ENCODE measurements around the gene MOB3B. TPM values are rescaled to one million over a fixed set of nuclear protein-coding genes. Genes with fewer than 3 reads are reported as not detected.

The MOB3B gene
- total RNA-seq, 1 donor, result under 0.01 TPM

DNA sequence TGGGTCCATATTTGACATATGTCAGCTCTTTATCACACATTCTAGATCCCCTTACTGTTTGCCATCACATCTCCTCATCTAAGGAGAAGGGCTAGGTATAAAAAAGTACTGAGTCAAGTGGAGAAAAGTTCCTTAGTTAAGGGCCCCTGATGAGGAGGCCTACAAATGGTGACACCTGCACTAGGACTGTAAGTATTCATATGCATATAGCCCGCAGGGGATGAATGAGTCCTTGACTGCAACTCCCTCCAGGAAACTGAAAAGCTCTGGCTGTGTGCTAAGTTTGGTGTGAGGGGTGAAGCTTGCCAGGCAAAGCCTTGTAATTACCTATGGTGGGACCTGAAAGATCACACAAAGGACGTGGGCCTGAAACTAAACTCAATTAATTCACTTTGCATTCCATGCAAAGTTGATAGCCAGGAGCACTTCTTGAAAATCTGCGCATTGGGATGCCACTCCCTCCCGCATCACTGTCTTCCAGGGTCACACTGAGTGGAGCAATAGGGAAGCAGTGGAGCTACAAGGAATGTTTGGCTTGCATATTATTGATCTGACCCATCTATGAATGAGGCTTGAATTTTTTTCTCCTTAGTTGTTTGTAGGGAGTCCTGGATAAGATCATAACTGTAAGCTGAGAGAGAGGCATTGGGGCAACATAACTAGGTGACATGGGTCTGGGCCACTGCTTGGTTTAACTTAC is 220.8 kb downstream of the MOB3B start:
- no peak for DNase-seq (ENCODE audit: insufficient read length, low spot score, missing footprints)
- Histone ChIP-seq H3K36me3 (ENCODE audit: insufficient read depth, low read length) (no peaks in the 10 kb centered on the region), H3K4me1 (ENCODE audit: insufficient read depth, low read length) (no peaks in the 10 kb centered on the region), H3K4me2 (ENCODE audit: insufficient read depth, low read length) (no peak overlapping the region), H3K27me3 (ENCODE audit: insufficient read depth, low read length) (peaks cover 3% of the 10 kb centered on the region), H4K20me1 (ENCODE audit: insufficient read depth, low read length) (no peaks in the 10 kb centered on the region), H3K4me3 (ENCODE audit: insufficient read depth, low read length) (no peak overlapping the region), H3K79me2 (ENCODE audit: insufficient read depth, low read length) (no peaks in the 10 kb centered on the region), H3K9me3 (ENCODE audit: low read depth, low read length) (no peaks in the 10 kb centered on the region), H2AFZ (ENCODE audit: low read length) (no peak overlapping the region), H3K27ac (ENCODE audit: low read depth, low read length) (no peak overlapping the region)
- TF ChIP-seq, protein P1, sequence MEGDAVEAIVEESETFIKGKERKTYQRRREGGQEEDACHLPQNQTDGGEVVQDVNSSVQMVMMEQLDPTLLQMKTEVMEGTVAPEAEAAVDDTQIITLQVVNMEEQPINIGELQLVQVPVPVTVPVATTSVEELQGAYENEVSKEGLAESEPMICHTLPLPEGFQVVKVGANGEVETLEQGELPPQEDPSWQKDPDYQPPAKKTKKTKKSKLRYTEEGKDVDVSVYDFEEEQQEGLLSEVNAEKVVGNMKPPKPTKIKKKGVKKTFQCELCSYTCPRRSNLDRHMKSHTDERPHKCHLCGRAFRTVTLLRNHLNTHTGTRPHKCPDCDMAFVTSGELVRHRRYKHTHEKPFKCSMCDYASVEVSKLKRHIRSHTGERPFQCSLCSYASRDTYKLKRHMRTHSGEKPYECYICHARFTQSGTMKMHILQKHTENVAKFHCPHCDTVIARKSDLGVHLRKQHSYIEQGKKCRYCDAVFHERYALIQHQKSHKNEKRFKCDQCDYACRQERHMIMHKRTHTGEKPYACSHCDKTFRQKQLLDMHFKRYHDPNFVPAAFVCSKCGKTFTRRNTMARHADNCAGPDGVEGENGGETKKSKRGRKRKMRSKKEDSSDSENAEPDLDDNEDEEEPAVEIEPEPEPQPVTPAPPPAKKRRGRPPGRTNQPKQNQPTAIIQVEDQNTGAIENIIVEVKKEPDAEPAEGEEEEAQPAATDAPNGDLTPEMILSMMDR (IDR thresholded peaks at IDR 0.05; ENCODE audit: extremely low read depth, low read depth, low read length), result no peak

DNA sequence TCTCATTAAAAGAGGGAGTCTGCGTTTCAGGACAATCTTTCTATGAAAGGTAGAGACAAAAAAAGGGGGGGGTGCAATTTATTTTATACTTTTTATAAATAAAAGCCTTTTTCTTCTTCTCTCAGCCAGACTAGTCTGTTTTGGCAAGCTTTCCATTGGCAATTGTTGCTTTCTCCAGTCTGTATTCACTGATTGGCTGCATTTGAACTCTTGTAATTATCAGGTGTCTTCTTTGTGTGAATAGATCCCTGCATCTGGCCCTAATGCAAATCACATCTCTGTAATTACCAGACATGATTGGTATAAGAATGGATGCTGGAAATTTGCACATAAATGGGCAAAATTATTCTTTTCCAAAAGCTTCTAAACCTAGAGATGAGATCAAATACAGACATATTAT is 225.1 kb downstream of the MOB3B start:
- H3K9me3 ChIP-seq (ENCODE audit: low read depth, low read length), result no peaks in the 10 kb centered on the region
- H2AFZ ChIP-seq (ENCODE audit: low read length), result no peak overlapping the region
- H3K4me3 ChIP-seq (ENCODE audit: insufficient read depth, low read length), result no peak overlapping the region
- H3K27ac ChIP-seq (ENCODE audit: low read depth, low read length), result no peak overlapping the region
- H3K27me3 ChIP-seq (ENCODE audit: insufficient read depth, low read length), result no peaks in the 10 kb centered on the region
- H3K79me2 ChIP-seq (ENCODE audit: insufficient read depth, low read length), result no peaks in the 10 kb centered on the region
- H4K20me1 ChIP-seq (ENCODE audit: insufficient read depth, low read length), result no peaks in the 10 kb centered on the region
- no peaks in the 10 kb centered on the region for H3K36me3 ChIP-seq (ENCODE audit: insufficient read depth, low read length)
- H3K4me2 ChIP-seq (ENCODE audit: insufficient read depth, low read length), result no peak overlapping the region
- no peak for DNase-seq (ENCODE audit: insufficient read length, low spot score, missing footprints)
- H3K4me1 ChIP-seq (ENCODE audit: insufficient read depth, low read length), result no peaks in the 10 kb centered on the region
- TF ChIP-seq, protein P1 (IDR thresholded peaks at IDR 0.05; ENCODE audit: extremely low read depth, low read depth, low read length), result no peak

DNA sequence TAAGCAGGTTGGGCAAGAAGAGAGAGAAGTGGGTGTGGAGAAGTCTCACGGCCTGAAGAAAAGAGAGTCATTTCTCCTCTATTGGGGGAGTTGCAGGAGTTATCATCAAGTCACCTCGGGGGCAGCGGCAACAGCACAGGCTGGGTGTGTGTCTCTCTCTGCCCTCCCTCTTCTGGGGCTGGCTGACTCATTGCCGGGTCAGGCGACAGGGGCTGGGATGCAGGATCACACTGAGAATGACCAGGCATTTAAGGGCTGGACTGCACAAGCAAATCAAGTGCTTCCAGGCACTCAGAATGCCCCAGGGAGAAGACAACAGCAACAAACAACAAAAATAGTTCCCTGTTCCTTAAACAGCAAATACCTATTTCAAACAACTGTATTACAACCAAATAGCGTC is 226.4 kb downstream of the MOB3B start:
- H3K79me2 ChIP-seq (ENCODE audit: insufficient read depth, low read length), result no peaks in the 10 kb centered on the region
- no peaks in the 10 kb centered on the region for H3K36me3 ChIP-seq (ENCODE audit: insufficient read depth, low read length)
- no peak overlapping the region for H2AFZ ChIP-seq (ENCODE audit: low read length)
- H3K4me3 ChIP-seq (ENCODE audit: insufficient read depth, low read length), result no peak overlapping the region
- H3K9me3 ChIP-seq (ENCODE audit: low read depth, low read length), result no peaks in the 10 kb centered on the region
- H3K27ac ChIP-seq (ENCODE audit: low read depth, low read length), result no peak overlapping the region
- no peak for DNase-seq (ENCODE audit: insufficient read length, low spot score, missing footprints)
- no peak overlapping the region for H3K4me2 ChIP-seq (ENCODE audit: insufficient read depth, low read length)
- TF ChIP-seq, protein P1 (IDR thresholded peaks at IDR 0.05; ENCODE audit: extremely low read depth, low read depth, low read length), result no peak
- H3K4me1 ChIP-seq (ENCODE audit: insufficient read depth, low read length), result no peaks in the 10 kb centered on the region
- H3K27me3 ChIP-seq (ENCODE audit: insufficient read depth, low read length), result no peaks in the 10 kb centered on the region
- no peaks in the 10 kb centered on the region for H4K20me1 ChIP-seq (ENCODE audit: insufficient read depth, low read length)

DNA sequence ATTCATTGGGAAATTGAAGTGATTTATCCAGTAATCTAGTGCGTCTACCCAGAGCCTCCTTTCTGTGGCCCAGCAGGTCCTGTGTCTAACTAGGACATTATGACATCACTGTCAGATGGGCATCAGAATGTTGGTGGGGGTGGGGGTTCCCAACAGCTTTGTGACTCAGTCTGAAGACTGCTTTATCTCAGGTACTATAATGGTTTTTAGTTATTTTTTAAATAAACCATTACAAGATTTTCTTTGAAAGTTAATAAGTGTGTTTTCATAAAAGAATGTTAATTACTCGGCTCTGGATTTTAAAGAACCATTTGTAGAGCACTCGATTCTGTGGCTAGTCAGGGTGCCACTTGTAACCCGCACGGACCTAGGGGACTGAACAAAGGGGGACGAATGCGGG is 232.6 kb downstream of the MOB3B start, which contains the start of gene EQTN:
Gene EQTN, minus strand, starts transcription at position 101 of the 400 bp plus-strand sequence. Its CDS starts 95 bp downstream, at position 6.
- peaks cover 10% of the 10 kb centered on the region for H3K27me3 ChIP-seq (ENCODE audit: insufficient read depth, low read length)
- H3K4me2 ChIP-seq (ENCODE audit: insufficient read depth, low read length), result no peak within 1 kb of the TSS
- no peaks in the 10 kb centered on the region for H3K79me2 ChIP-seq (ENCODE audit: insufficient read depth, low read length)
- H3K9me3 ChIP-seq (ENCODE audit: low read depth, low read length), result no peaks in the 10 kb centered on the region
- no peaks in the 10 kb centered on the region for H3K36me3 ChIP-seq (ENCODE audit: insufficient read depth, low read length)
- H3K4me3 ChIP-seq (ENCODE audit: insufficient read depth, low read length), result no peak within 1 kb of the TSS
- DNase-seq (ENCODE audit: insufficient read length, low spot score, missing footprints), result no peak
- no peaks in the 10 kb centered on the region for H4K20me1 ChIP-seq (ENCODE audit: insufficient read depth, low read length)
- TF ChIP-seq, protein P1 (IDR thresholded peaks at IDR 0.05; ENCODE audit: extremely low read depth, low read depth, low read length), result no peak
- H2AFZ ChIP-seq (ENCODE audit: low read length), result no peak within 1 kb of the TSS
- no peak within 1 kb of the TSS for H3K27ac ChIP-seq (ENCODE audit: low read depth, low read length)
- no peaks in the 10 kb centered on the region for H3K4me1 ChIP-seq (ENCODE audit: insufficient read depth, low read length)

Data from osteoblast (primary cell).